ENCODE results near the gene FIG4. TPM values are rescaled to one million over a fixed set of nuclear protein-coding genes. Genes with fewer than 3 reads are reported as not detected.

Gene FIG4
- total and polyA plus RNA-seq, 2 of the 13 experiments (the other 11 are each of a cell fraction or from before 2014, with no cell fraction given): 5.5 to 7.9 TPM

GRCh38 chr6:109861946-109862345 lies 170.8 kb downstream of the FIG4 start (continued):
- TF ChIP-seq TFDP1 (CRISPR knock-in tag; IDR thresholded peaks at IDR 0.05; ENCODE audit: borderline replicate concordance) (no peak), FOXO1 (CRISPR knock-in tag; IDR thresholded peaks at IDR 0.05) (no peak)

GRCh38 chr6:109864050-109864449 lies 173.0 kb downstream of the FIG4 start:
- no peak overlapping the region for H3K27ac ChIP-seq (ENCODE audit: extremely low read length, insufficient read depth, low read length)
- no TSS peak for BruUV-seq (replicated peaks)
- ChIA-PET CTCF (ENCODE audit: low intra/inter-chr PET ratio, low total read pairs) (no interaction called here), POLR2A (no interaction called here)
- WGBS (ENCODE audit: low lambda C conversion rate): 0% methylated on average over 1 of the region's 2 CpGs
- no peaks in the 10 kb centered on the region; a peak in 1 of 5 replicates for H3K27me3 ChIP-seq (ENCODE audit: control insufficient read depth in 1 of 2, insufficient read depth in 2 of 2, low read length in 2 of 2)
- no peak overlapping the region for H2AFZ ChIP-seq (ENCODE audit: low read length)
- no peaks in the 10 kb centered on the region for H3K9me3 ChIP-seq (ENCODE audit: low read length)
- no peak overlapping the region for H3K9ac ChIP-seq (ENCODE audit: insufficient read depth, low read depth, low read length)
- H3K4me1 ChIP-seq (ENCODE audit: insufficient read depth, low read length): no peaks in the 10 kb centered on the region
- intact Hi-C loops (cut with micrococcal nuclease; ENCODE audit: unreplicated experiment) (no loop called here), in situ Hi-C loops (cut with HindIII; ENCODE audit: extremely low pct_ligation_motif_present, low pct_unique_long_range_greater_than_20kb) (no loop called here)
- DNase-seq (ENCODE audit: low spot score) (no peak), ATAC-seq (no peak), FAIRE-seq (no peak)
- no peaks in the 10 kb centered on the region for H4K20me1 ChIP-seq (ENCODE audit: insufficient read depth, low read length)
- no peak overlapping the region for H3K4me3 ChIP-seq (replicated peaks in 1 of 3; ENCODE audit: insufficient read depth in 1 of 3, low read depth in 2 of 3, low read length in 3 of 3)
- no peaks in the 10 kb centered on the region for H3K79me2 ChIP-seq (ENCODE audit: insufficient read depth, low read length)
- H3K36me3 ChIP-seq (replicated peaks in 1 of 2; ENCODE audit: control insufficient read depth in 1 of 2, insufficient read depth in 2 of 2, low read length in 2 of 2): no peaks in the 10 kb centered on the region
- no peak overlapping the region for H3K4me2 ChIP-seq (ENCODE audit: low read depth, low read length)
- TF ChIP-seq HNF4A (CRISPR knock-in tag; IDR thresholded peaks at IDR 0.05) (no peak), ESRRA (CRISPR knock-in tag; IDR thresholded peaks at IDR 0.05; ENCODE audit: low read depth) (no peak), ZXDC (CRISPR knock-in tag; IDR thresholded peaks at IDR 0.05) (no peak), PRPF4 (IDR thresholded peaks at IDR 0.05; ENCODE audit: low read depth, low read length, poor library complexity, severe bottlenecking) (no peak), RFX3 (CRISPR knock-in tag; IDR thresholded peaks at IDR 0.05) (no peak), TEAD2 (CRISPR knock-in tag; IDR thresholded peaks at IDR 0.05) (no peak), ARHGAP35 (CRISPR knock-in tag; IDR thresholded peaks at IDR 0.05; ENCODE audit: borderline replicate concordance) (no peak), HNF1A (IDR thresholded peaks at IDR 0.05; ENCODE audit: low read depth) (no peak), HNF1A (CRISPR knock-in tag; IDR thresholded peaks at IDR 0.05; ENCODE audit: borderline replicate concordance) (no peak), POLR2AphosphoS5 (IDR thresholded peaks at IDR 0.05; ENCODE audit: low read depth, low read length) (no peak), SMAD3 (CRISPR knock-in tag; IDR thresholded peaks at IDR 0.05) (no peak), TBL1XR1 (IDR thresholded peaks at IDR 0.05; ENCODE audit: borderline replicate concordance, low read length, partially characterized antibody) (no peak), ZBTB8A (CRISPR knock-in tag; IDR thresholded peaks at IDR 0.05; ENCODE audit: borderline replicate concordance, low read depth) (no peak)

Data from HepG2 (cell line).